ENCODE data around the gene SUSD4. TPM values are rescaled to one million over a fixed set of nuclear protein-coding genes. Genes with fewer than 3 reads are reported as not detected.

Gene SUSD4, protein sequence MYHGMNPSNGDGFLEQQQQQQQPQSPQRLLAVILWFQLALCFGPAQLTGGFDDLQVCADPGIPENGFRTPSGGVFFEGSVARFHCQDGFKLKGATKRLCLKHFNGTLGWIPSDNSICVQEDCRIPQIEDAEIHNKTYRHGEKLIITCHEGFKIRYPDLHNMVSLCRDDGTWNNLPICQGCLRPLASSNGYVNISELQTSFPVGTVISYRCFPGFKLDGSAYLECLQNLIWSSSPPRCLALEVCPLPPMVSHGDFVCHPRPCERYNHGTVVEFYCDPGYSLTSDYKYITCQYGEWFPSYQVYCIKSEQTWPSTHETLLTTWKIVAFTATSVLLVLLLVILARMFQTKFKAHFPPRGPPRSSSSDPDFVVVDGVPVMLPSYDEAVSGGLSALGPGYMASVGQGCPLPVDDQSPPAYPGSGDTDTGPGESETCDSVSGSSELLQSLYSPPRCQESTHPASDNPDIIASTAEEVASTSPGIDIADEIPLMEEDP
- total RNA-seq (2022) (31.4 and 36.7 TPM in 2 replicates), Bru-seq, nascent RNA (percentile 79 among the genes with signal in this experiment), BruChase-seq, experiment 1, labeled RNA remaining after a 2-hour chase (percentile 67 among the genes with signal in this experiment), BruChase-seq, experiment 2, labeled RNA remaining after a 6-hour chase (percentile 60 among the genes with signal in this experiment)
- long read RNA-seq, transcript SUSD4-203 (6 exons, 1,056 nt), result major isoform, 12 of 63 reads
- long read RNA-seq, transcript SUSD4-204 (9 exons, 3,025 nt), result minor isoform, 9 of 63 reads
- long read RNA-seq, transcript SUSD4-210 (8 exons, 2,566 nt), result minor isoform, 5 of 63 reads
- long read RNA-seq, partial matches to known transcripts, result 10 of 63 reads
- long read RNA-seq, other reads (novel, unspliced or antisense), result 25 of 63 reads

DNA sequence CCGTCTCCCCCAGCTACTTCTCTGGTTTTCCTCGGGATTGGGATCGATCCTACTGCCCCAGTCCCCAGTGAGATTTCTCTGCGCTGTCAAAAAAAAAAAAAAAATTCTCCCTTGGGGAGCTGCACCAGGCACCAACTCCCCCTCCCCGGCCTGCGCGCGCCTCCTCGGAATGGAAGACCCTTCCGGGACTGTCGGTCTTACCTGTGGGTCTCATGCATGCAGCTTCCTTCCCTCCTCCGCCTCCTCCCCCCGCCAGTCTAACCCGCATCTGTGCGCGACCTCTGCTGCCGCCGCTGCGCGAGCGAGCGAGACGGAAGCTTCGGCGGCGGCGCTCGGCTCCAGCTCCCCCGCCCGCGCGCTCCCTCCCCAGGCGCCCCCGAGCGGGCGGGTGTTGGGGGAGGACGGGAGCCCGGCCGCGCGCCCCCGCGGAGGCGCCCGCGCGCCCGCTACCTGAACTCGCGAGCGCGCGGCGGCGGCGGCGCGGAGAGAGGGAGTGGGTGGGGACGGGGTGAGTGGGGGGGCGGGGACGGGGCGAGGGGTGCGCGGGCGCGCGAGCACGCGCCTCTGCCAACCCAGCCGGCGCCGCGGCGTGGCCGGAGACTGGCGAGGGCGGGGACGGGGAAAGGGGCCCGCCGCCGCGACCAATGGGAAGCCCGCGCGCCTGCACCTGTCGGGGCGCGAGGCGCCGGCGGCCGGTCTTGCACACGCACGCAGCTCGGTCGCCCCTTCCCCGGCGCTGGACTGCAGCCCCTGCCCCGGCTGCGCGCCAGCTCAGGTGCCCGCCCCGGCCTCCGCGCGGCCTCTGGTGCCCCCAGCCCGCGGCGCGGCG, at the start of gene SUSD4:
Gene SUSD4, minus strand, starts transcription at position 321 of the 829 bp plus-strand sequence. CDS start 751 bp downstream, outside the sequence.
- Mint-ChIP-seq H3K9me3 (ENCODE audit: unreplicated experiment) (no peaks in the 10 kb centered on the region), H3K36me3 (ENCODE audit: insufficient read depth, unreplicated experiment) (no peaks in the 10 kb centered on the region), H3K27me3 (ENCODE audit: insufficient read depth, unreplicated experiment) (no peaks in the 10 kb centered on the region), H3K27ac (ENCODE audit: unreplicated experiment) (peak within 1 kb of the TSS; percentile 11), H3K4me1 (ENCODE audit: low read depth, unreplicated experiment) (peaks cover 5% of the 10 kb centered on the region), H3K4me3 (ENCODE audit: unreplicated experiment) (peak within 1 kb of the TSS; percentile 92)
- ChIA-PET POLR2A (interaction anchor here (0.9 kb wide), 1 partner anchor 59 kb away, joined by 3 read pairs; no protein-coding TSS in a partner anchor), CTCF (interaction anchor here (0.5 to 3.1 kb wide), 8 partner anchors 53 to 566 kb away, joined by 3 to 19 read pairs (median 5); no protein-coding TSS in a partner anchor)
- Histone ChIP-seq H3K4me3 (ENCODE audit: low read depth, low read length) (peak within 1 kb of the TSS; percentile 42), H3K9me3 (no peaks in the 10 kb centered on the region), H3K36me3 (ENCODE audit: control insufficient read depth, insufficient read depth, low read length) (no peaks in the 10 kb centered on the region), H3K27me3 (replicated peaks; ENCODE audit: control insufficient read depth, insufficient read depth, low read length) (no peaks in the 10 kb centered on the region; the same call in 1 of the 2 replicates), H3K4me1 (no peaks in the 10 kb centered on the region; the same call in 1 of the 2 replicates)
- intact Hi-C loops (cut with micrococcal nuclease; ENCODE audit: unreplicated experiment), result loop anchor here (2.0 to 5.0 kb wide), 4 partner anchors 59 to 232 kb away; no protein-coding TSS in a partner anchor
- TF ChIP-seq, protein P1, sequence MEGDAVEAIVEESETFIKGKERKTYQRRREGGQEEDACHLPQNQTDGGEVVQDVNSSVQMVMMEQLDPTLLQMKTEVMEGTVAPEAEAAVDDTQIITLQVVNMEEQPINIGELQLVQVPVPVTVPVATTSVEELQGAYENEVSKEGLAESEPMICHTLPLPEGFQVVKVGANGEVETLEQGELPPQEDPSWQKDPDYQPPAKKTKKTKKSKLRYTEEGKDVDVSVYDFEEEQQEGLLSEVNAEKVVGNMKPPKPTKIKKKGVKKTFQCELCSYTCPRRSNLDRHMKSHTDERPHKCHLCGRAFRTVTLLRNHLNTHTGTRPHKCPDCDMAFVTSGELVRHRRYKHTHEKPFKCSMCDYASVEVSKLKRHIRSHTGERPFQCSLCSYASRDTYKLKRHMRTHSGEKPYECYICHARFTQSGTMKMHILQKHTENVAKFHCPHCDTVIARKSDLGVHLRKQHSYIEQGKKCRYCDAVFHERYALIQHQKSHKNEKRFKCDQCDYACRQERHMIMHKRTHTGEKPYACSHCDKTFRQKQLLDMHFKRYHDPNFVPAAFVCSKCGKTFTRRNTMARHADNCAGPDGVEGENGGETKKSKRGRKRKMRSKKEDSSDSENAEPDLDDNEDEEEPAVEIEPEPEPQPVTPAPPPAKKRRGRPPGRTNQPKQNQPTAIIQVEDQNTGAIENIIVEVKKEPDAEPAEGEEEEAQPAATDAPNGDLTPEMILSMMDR (IDR thresholded peaks at IDR 0.05; ENCODE audit: insufficient read depth in 1 of 2, low read depth in 1 of 2, low read length in 1 of 2, severe bottlenecking in 1 of 2, unreplicated experiment in 1 of 2), result no peak
- DNase-seq, result peak; percentile 59 to 84
- no TSS peak for BruUV-seq (replicated peaks)

DNA sequence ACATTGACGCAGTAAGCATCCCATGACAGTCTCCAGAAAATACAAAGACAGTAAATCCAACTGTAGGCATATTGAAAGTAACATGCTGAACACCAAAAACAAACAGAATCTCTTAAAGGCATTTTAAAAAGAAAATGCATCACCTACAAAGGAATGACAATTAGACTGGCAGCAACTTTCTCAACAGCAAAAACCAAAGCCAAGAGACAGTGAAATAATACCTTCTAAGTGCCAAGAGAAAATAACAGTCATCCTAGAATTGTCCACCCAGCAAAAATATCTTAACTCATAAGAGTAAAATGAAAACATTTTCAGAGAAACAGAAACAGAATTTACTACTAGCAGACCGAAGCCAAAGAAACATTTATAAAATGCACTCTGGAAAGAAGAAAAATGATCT, 49.2 kb upstream of the SUSD4 start:
- ChIA-PET POLR2A (no interaction called here), CTCF (no interaction called here)
- DNase-seq, result no peak
- Histone ChIP-seq H3K9me3 (no peaks in the 10 kb centered on the region), H3K27me3 (replicated peaks; ENCODE audit: control insufficient read depth, insufficient read depth, low read length) (no peaks in the 10 kb centered on the region), H3K4me3 (ENCODE audit: low read depth, low read length) (no peak overlapping the region), H3K4me1 (peaks cover 21% of the 10 kb centered on the region), H3K36me3 (ENCODE audit: control insufficient read depth, insufficient read depth, low read length) (no peaks in the 10 kb centered on the region)
- Mint-ChIP-seq H3K27ac (ENCODE audit: unreplicated experiment) (no peak overlapping the region), H3K27me3 (ENCODE audit: insufficient read depth, unreplicated experiment) (no peaks in the 10 kb centered on the region), H3K9me3 (ENCODE audit: unreplicated experiment) (no peaks in the 10 kb centered on the region), H3K4me3 (ENCODE audit: unreplicated experiment) (no peak overlapping the region), H3K36me3 (ENCODE audit: insufficient read depth, unreplicated experiment) (no peaks in the 10 kb centered on the region), H3K4me1 (ENCODE audit: low read depth, unreplicated experiment) (no peaks in the 10 kb centered on the region)
- intact Hi-C loops (cut with micrococcal nuclease; ENCODE audit: unreplicated experiment), result no loop called here
- TF ChIP-seq, protein P1 (IDR thresholded peaks at IDR 0.05; ENCODE audit: insufficient read depth in 1 of 2, low read depth in 1 of 2, low read length in 1 of 2, severe bottlenecking in 1 of 2, unreplicated experiment in 1 of 2), result no peak
- no TSS peak for BruUV-seq (replicated peaks)

All from Caco-2 (cell line).